ENCODE results near the gene LSM8.

- no peak for TF ChIP-seq ESRRG (CRISPR knock-in tag; IDR thresholded peaks at IDR 0.05)
- no peak for TF ChIP-seq ZFP3 (CRISPR knock-in tag; IDR thresholded peaks at IDR 0.05)
- no peak for TF ChIP-seq POU6F1 (CRISPR knock-in tag; IDR thresholded peaks at IDR 0.05; ENCODE audit: borderline replicate concordance, low read depth)
- no peak for TF ChIP-seq ISL1 (CRISPR knock-in tag; IDR thresholded peaks at IDR 0.05)
- no peak for TF ChIP-seq TOX (CRISPR knock-in tag; IDR thresholded peaks at IDR 0.05; ENCODE audit: borderline replicate concordance)
- TF ChIP-seq CREB5 (CRISPR knock-in tag; IDR thresholded peaks at IDR 0.05; ENCODE audit: low read depth) = no peak
These were observed 35.0 kb upstream of the LSM8 start for GRCh38 chr7:118148930-118149329.
